A549 (cell line): ENCODE results near the gene PTBP1. TPM values are rescaled to one million over a fixed set of nuclear protein-coding genes. Genes with fewer than 3 reads are reported as not detected.
A peak's percentile ranks its signal among the peaks of the same experiment; 100 is the strongest.

Experiments
- ATAC-seq, 2 experiments: fragments of 200-7000 bp in 1 of 2; fragments of >200 bp in 1 of 2; cut with Nextera tagmentation in 1 of 2; cut with Tn5 transposase in 1 of 2; 3 replicates each; pipeline versions ENCODE4 v1.8.0 to v1.9.1; 2018 to 2020; ENCODE audit warnings: mild to moderate bottlenecking in 1 of 2, moderate library complexity in 1 of 2
- CTCF ChIA-PET: fragments of 300-600 bp; sonication (Branson Sonifier 250); formaldehyde crosslinking; extraction: SDS; loops from one replicate; lab custom pipeline; 2021; ENCODE audit warnings: antibody characterized with exemption, inconsistent platforms; lab: Yijun Ruan, JAX
- POLR2A ChIA-PET: fragments of 350-600 bp; formaldehyde crosslinking; extraction: SDS; loops from one replicate; lab custom pipeline; 2021; ENCODE audit warnings: antibody characterized with exemption, inconsistent platforms; lab: Yijun Ruan, JAX
- DNase-seq, 2 experiments: peaks; one replicate each; pipeline versions ENCODE4 v3.0.0 to v3.0.0-alpha.2; 2011 to 2016; ENCODE audit warnings: low read depth in 1 of 2, low spot score in 1 of 2
- FAIRE-seq: peaks from 2 replicates; lab custom pipeline; 2011; peaks lifted over from hg19 to GRCh38; lab: Jason Lieb, UNC
- H3K27ac ChIP-seq, 2 experiments: fragments of >200 bp; sonication (Bioruptor Twin); formaldehyde crosslinking; 3 replicates each; pipeline ENCODE4 v1.5.1; 2016 to 2017
- H3K4me1 ChIP-seq: fragments of >200 bp; sonication (Bioruptor Twin); formaldehyde crosslinking; 3 replicates; pipeline ENCODE4 v1.6.1; 2016
- H3K4me2 ChIP-seq: fragments of >200 bp; sonication (Bioruptor Twin); formaldehyde crosslinking; 3 replicates; pipeline ENCODE4 v1.6.1; 2016
- H3K4me3 ChIP-seq: fragments of >200 bp; sonication (Bioruptor Twin); formaldehyde crosslinking; 3 replicates; pipeline ENCODE4 v1.5.1; 2016
- H3K9me3 ChIP-seq: fragments of >200 bp; sonication (Bioruptor Twin); formaldehyde crosslinking; 3 replicates; pipeline ENCODE4 v1.6.1; 2016
- BHLHE40 ChIP-seq: IDR thresholded peaks from 2 replicates; pipeline ENCODE4 v1.6.1; 2012; ENCODE audit warnings: low read depth, low read length, inconsistent platforms
- CHD2 ChIP-seq: fragments of 150-350 bp; IDR thresholded peaks from 2 replicates; pipeline ENCODE4 v1.6.1; 2014; ENCODE audit warnings: low read length; ENCODE audit not compliant: partially characterized antibody
- EHF ChIP-seq: fragments of 250-450 bp; sonication (Bioruptor Pico); IDR thresholded peaks from 2 replicates; pipeline ENCODE4 v1.5.0; 2020; ENCODE audit warnings: mild to moderate bottlenecking
- EHMT2 ChIP-seq: fragments of 200-600 bp; sonication (generic); IDR thresholded peaks from 2 replicates; pipeline ENCODE4 v1.6.1; 2016; ENCODE audit warnings: antibody characterized with exemption, low read depth, mild to moderate bottlenecking, moderate library complexity
- EP300 ChIP-seq, 2 experiments: fragments of >200 bp; sonication (Bioruptor Twin); formaldehyde crosslinking; IDR thresholded peaks; 2 replicates in 1 of 2; 3 replicates in 1 of 2; pipeline ENCODE4 v1.6.1; 2016 to 2017
- ESRRA ChIP-seq: fragments of 150-350 bp; IDR thresholded peaks from 2 replicates; pipeline ENCODE4 v1.6.1; 2014; ENCODE audit warnings: mild to moderate bottlenecking, low read length, borderline replicate concordance
- FOSB ChIP-seq: fragments of 250-450 bp; sonication (Bioruptor Pico); IDR thresholded peaks from 2 replicates; pipeline ENCODE4 v1.5.0; 2020; ENCODE audit warnings: mild to moderate bottlenecking, moderate library complexity
- GATA3 ChIP-seq: IDR thresholded peaks from 2 replicates; pipeline ENCODE4 v1.6.1; 2012; ENCODE audit warnings: borderline replicate concordance
- HES2 ChIP-seq: fragments of >200 bp; sonication (Bioruptor Twin); formaldehyde crosslinking; IDR thresholded peaks from 2 replicates; pipeline ENCODE4 v1.6.1; 2016
- HEYL ChIP-seq: fragments of 250-450 bp; sonication (Bioruptor Pico); IDR thresholded peaks from 2 replicates; pipeline ENCODE4 v1.8.0; 2021; ENCODE audit warnings: mild to moderate bottlenecking, moderate library complexity
- HOXA7 ChIP-seq: fragments of 250-450 bp; sonication (Bioruptor Pico); IDR thresholded peaks from 2 replicates; pipeline ENCODE4 v1.5.0; 2020; ENCODE audit warnings: mild to moderate bottlenecking, moderate library complexity
- NPAS2 ChIP-seq: fragments of 250-450 bp; sonication (Bioruptor Pico); IDR thresholded peaks from 2 replicates; pipeline ENCODE4 v1.8.0; 2022; ENCODE audit warnings: mild to moderate bottlenecking, moderate library complexity, borderline replicate concordance
- POLR2AphosphoS2 ChIP-seq: conservative IDR thresholded peaks from 2 replicates; pipeline ENCODE4 v1.6.1; 2012; ENCODE audit warnings: low read length, improper control_type of control experiment, inconsistent platforms
- RCOR1 ChIP-seq: fragments of 150-350 bp; IDR thresholded peaks from 2 replicates; pipeline ENCODE4 v1.6.1; 2014; ENCODE audit warnings: antibody characterized with exemption, low read length, low read depth
- RFX5 ChIP-seq: fragments of 450-650 bp; IDR thresholded peaks from 2 replicates; pipeline ENCODE4 v1.7.1; 2014; ENCODE audit warnings: antibody characterized with exemption, mild to moderate bottlenecking, moderate library complexity
- SMC3 ChIP-seq: fragments of >200 bp; sonication (Bioruptor Twin); formaldehyde crosslinking; IDR thresholded peaks from 3 replicates; pipeline ENCODE4 v1.6.1; 2018; ENCODE audit warnings: inconsistent platforms
- USF2 ChIP-seq: fragments of 450-650 bp; IDR thresholded peaks from 2 replicates; pipeline ENCODE4 v1.6.1; 2014; ENCODE audit warnings: antibody characterized with exemption
- ZC3H11A ChIP-seq: fragments of 450-650 bp; IDR thresholded peaks from 2 replicates; pipeline ENCODE4 v1.6.1; 2014; ENCODE audit warnings: antibody characterized with exemption, mild to moderate bottlenecking
- ZFP36 ChIP-seq: fragments of 450-650 bp; IDR thresholded peaks from 2 replicates; pipeline ENCODE4 v1.6.1; 2014; ENCODE audit warnings: borderline replicate concordance; ENCODE audit not compliant: partially characterized antibody
- ZNF302 ChIP-seq: fragments of 250-450 bp; sonication (Bioruptor Pico); IDR thresholded peaks from 2 replicates; pipeline ENCODE4 v1.9.0; 2021; ENCODE audit warnings: inconsistent platforms, mild to moderate bottlenecking, moderate library complexity
- ZSCAN20 ChIP-seq: fragments of 250-450 bp; sonication (Bioruptor Pico); IDR thresholded peaks from 2 replicates; pipeline ENCODE4 v1.8.0; 2022; ENCODE audit warnings: mild to moderate bottlenecking, moderate library complexity
- WGBS: methylation state at CpG from one replicate; pipeline ENCODE4 v1.1.6; 2017; ENCODE audit errors: missing lambda C conversion rate; 5-methylcytosine and 5-hydroxymethylcytosine counted together
- polyA plus RNA-seq, 4 experiments: library from polyadenylated mRNA; depleted of rRNA in 3 of 4; stranded (reverse); fragments of >200 nt; fragmentation: RNase III in 1 of 4; extraction: RNeasy Plus Mini Kit Qiagen cat#74134 plus additional on column Dnase treatment in 1 of 4; gene quantifications; 2 replicates in 3 of 4; 3 replicates in 1 of 4; pipeline ENCODE4 v1.2.3, GENCODE V29; 2011 to 2017

Gene PTBP1
- polyA plus RNA-seq, 2 of the 4 experiments (the other 2 are of a cell fraction): 144 to 264 TPM

DNA sequence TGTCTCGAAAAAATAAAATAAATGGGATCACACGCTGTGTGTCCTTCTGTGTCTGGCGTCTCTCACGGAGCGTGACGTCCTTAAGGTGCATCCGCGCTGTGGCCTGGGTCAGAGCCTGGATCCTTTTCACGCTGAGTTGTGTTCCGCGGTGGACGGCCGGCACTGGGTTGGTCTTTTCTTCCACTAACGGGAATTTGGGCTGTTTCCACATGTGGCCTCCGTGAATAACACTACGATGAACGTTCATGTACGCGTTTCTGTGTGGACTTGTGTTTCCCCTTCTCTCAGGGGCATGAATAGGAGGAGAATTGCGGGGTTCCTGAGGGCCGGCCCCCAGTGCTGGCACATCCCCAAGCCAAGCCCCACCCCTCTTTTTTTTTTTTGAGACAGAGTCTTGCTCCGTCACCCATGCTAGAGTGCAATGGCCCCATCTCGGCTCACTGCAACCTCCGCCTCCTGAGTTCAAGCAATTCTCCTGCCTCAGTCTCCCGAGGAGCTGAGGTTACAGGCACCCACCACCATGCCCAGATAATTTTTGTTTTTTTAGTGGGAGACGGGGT, 6.2 kb upstream of the PTBP1 start (continued):
- no peak for TF ChIP-seq SMC3
- no peak for TF ChIP-seq ESRRA
- TF ChIP-seq HOXA7: no peak
- TF ChIP-seq RCOR1: no peak
- no peak for TF ChIP-seq EHMT2

GRCh38 chr19:791567-792305, 5.5 kb upstream of the PTBP1 start:
- Histone ChIP-seq H3K27ac (peak overlapping the region; percentile 63 to 93), H3K9me3 (no peaks in the 10 kb centered on the region), H3K4me2 (peak overlapping the region; percentile 53), H3K4me3 (no peak overlapping the region), H3K4me1 (peaks cover 36% of the 10 kb centered on the region)
- ChIA-PET CTCF (interaction anchor here (0.6 to 0.8 kb wide), 2 partner anchors 18 to 21 kb away, joined by 3 read pairs; no protein-coding TSS in a partner anchor), POLR2A (no interaction called here)
- peak; percentile 44 to 45; a peak in 5 of 6 replicates for ATAC-seq
- 89% methylated on average over 1 of the region's 8 CpGs for WGBS
- FAIRE-seq: no peak
- no peak for TF ChIP-seq BHLHE40
- TF ChIP-seq EP300 (IDR thresholded peaks at IDR 0.05): 0 out of 5 replicates have a peak, but pooled peaks of 1 of the 2 experiments have one; percentile 9
- TF ChIP-seq ESRRA: no peak
- TF ChIP-seq ZNF302 (CRISPR knock-in tag): no peak
- TF ChIP-seq ZC3H11A: no peak
- peak in 1 of 2 experiments; percentile 52 for DNase-seq

GRCh38 chr19:792306-792885, 4.9 kb upstream of the PTBP1 start:
- Histone ChIP-seq H3K4me3 (no peak overlapping the region), H3K9me3 (no peaks in the 10 kb centered on the region), H3K27ac (peak overlapping the region; percentile 63 to 93), H3K4me1 (peaks cover 36% of the 10 kb centered on the region), H3K4me2 (peak overlapping the region; percentile 53)
- FAIRE-seq (no peak), ATAC-seq (no peak), DNase-seq (no peak)
- TF ChIP-seq HES2: no peak
- no peak for TF ChIP-seq FOSB (CRISPR knock-in tag)
- no peak for TF ChIP-seq HEYL (CRISPR knock-in tag)
- no peak for TF ChIP-seq ZFP36
- CTCF ChIA-PET: no interaction called here
- WGBS: 65% methylated on average over 16 of the region's 16 CpGs
- POLR2A ChIA-PET: no interaction called here

- WGBS: 94% methylated on average over 12 of the region's 12 CpGs
These were observed 3.4 kb upstream of the PTBP1 start for GRCh38 chr19:793806-794205.

More at GRCh38 chr19:793806-794205, 3.4 kb upstream of the PTBP1 start:
- no peak for ATAC-seq
- Histone ChIP-seq H3K27ac (peak overlapping the region in 1 of 2 experiments; percentile 37; a peak in 3 of 6 replicates), H3K4me1 (peaks cover 34% of the 10 kb centered on the region), H3K4me2 (no peak overlapping the region), H3K4me3 (no peak overlapping the region), H3K9me3 (no peaks in the 10 kb centered on the region)
- DNase-seq: no peak
- no peak for FAIRE-seq
- TF ChIP-seq ZSCAN20 (CRISPR knock-in tag): no peak
- no peak for TF ChIP-seq RFX5
- no peak for TF ChIP-seq USF2
- TF ChIP-seq POLR2AphosphoS2: no peak
- no peak for TF ChIP-seq EHF (CRISPR knock-in tag)
- TF ChIP-seq NPAS2 (CRISPR knock-in tag): no peak
- TF ChIP-seq GATA3: no peak
- no peak for TF ChIP-seq CHD2
- ChIA-PET CTCF (no interaction called here), POLR2A (no interaction called here)
